GDM1 (cell line): ENCODE measurements around the gene DNAJC19.

ENCODE experiments used
- DNase-seq: peaks from one replicate; lab custom pipeline; 2025; lab: John Stamatoyannopoulos, UW

The DNAJC19 gene

DNA sequence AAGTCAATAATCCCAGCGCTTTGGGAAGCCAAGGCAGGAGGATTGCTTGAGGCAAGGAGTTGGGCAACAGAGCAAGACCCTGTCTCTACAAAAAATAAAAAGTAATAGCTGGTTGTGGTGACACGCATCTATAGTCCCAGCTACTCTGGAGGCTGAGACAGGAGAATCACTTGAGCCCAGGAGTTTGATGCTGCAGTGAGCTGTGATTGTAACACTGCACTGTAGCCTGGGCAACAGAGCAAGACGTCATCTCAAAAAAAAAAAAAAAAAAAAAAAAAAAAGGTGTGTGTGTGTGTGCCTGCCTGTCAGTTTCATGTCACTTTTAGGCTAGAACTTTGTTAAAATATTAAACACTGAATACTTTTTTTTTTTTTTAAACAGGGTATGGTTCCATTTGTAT lies 28.4 kb downstream of the DNAJC19 start:
- DNase-seq, result no peak

- DNase-seq, result no peak
These were observed 29.8 kb downstream of the DNAJC19 start for GRCh38 chr3:180959691-180960090.

- DNase-seq, result no peak
These were observed 41.7 kb downstream of the DNAJC19 start for GRCh38 chr3:180947761-180948390.

DNA sequence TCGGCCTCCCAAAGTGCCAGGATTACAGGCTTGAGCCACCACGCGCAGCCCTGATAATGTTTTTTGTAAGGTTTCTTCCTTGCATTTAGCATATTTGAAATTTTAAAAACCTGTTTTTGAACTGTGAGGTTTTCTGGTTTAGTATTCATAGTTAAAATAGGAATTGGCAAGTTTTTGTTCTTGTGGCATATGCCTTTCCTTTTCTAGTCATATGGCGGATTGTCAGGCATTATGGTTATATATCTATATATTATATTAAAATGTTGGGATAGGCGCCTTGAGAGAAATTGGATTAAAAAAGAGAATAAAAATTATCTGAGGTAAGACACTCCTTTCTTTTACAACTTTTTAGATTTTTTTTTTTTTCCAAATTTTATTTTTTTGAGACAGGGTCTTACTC lies 48.7 kb downstream of the DNAJC19 start:
- no peak for DNase-seq

- no peak for DNase-seq
These were observed 54.9 kb downstream of the DNAJC19 start for GRCh38 chr3:180934638-180935037.
